WERI-Rb-1 (cell line): ENCODE measurements around the gene CTTN.

Experiments used
- DNase-seq: peaks from one replicate; pipeline ENCODE4 v3.0.0-alpha.2; 2020
- H3K27ac ChIP-seq: fragments of 250-450 bp; sonication (Bioruptor Pico); 2 replicates; pipeline ENCODE4 v1.5.1; 2020; ENCODE audit warnings: mild to moderate bottlenecking, moderate library complexity
- H3K27me3 ChIP-seq: fragments of 250-450 bp; sonication (Bioruptor Pico); 2 replicates; pipeline ENCODE4 v1.5.1; 2021; ENCODE audit warnings: mild to moderate bottlenecking, low read depth, moderate library complexity; ENCODE audit not compliant: insufficient read depth, severe bottlenecking
- H3K36me3 ChIP-seq: fragments of 250-450 bp; sonication (Bioruptor Pico); 2 replicates; pipeline ENCODE4 v1.5.1; 2020; ENCODE audit warnings: mild to moderate bottlenecking, moderate library complexity
- H3K4me3 ChIP-seq: 2 replicates; pipeline ENCODE4 v1.5.1; 2011; ENCODE audit warnings: low read depth, mild to moderate bottlenecking, control low read depth, low read length
- H3K9me3 ChIP-seq: fragments of 250-450 bp; sonication (Bioruptor Pico); 2 replicates; pipeline ENCODE4 v1.5.1; 2021; ENCODE audit warnings: mild to moderate bottlenecking, moderate library complexity; ENCODE audit not compliant: severe bottlenecking
- TF ChIP-seq, protein P1 (sequence below): IDR thresholded peaks from 2 replicates; pipeline ENCODE4 v1.5.1; 2011; ENCODE audit warnings: low read depth, mild to moderate bottlenecking, control low read depth, inconsistent platforms, low read length

CTTN gene

DNA sequence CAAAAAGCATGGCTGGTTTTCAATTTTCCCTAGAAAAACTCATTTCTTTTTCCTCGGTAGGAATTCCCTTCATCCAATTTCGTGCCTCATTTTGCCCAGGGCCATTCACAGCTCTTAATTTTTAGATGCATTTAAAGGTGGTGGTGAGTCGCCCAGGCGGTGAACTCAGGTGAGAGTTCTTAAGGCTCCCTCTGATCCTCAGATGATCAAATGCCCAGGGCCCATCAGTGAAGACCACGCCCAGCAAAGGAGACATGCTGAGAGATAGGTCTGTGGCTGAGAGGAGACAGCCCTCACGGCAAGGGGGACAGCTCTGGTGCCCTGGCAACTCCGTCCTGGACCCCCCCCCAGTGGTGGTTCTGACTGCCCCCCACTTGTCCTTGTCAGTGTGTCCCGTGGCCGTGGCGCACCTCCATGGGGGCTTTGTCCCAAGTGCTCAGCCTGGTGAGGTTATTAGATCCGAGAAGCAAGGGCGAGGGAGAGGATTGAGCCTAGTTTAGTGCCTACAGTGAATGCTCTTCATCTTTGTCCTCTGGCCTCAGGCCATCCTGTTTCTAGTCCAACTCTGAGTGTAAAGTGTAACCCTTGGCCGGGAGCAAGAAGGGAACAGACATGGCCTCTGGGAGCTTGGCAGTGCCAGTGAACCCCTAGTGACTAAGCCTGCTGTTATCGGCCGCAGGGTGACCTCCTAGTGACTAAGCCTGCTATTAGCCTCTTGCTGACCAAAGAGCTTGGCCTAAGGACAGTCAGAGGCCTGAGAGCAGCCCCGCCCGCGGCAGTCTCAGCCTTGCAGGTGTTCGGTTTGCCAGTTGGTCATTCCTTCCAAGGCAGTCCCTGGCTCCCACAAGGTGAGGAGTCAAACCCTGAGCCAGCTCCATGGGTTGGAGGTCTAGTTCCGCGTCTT is 83.5 kb downstream of the CTTN start:
- no peak for DNase-seq
- no peaks in the 10 kb centered on the region for H3K27me3 ChIP-seq

DNA sequence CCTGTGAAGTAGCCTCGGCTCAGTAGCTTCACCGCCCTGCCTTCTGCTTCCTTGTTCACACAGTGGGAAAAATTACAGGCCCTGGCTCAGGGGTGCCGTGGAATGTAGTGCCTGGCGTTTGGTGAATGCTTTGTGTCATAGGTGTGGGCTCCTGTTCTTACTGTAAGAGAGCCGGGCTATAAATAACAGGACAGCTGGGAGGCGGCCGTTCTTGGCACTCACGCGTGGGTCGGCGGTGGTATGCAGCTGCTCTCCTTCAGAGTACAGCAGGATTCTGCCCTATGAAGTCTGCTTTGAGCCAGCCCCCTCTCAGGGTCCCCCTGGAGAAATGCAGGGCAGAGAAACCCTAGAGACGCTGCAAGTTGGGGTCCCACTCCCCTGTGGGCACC is 84.2 kb downstream of the CTTN start:
- no peaks in the 10 kb centered on the region for H3K27me3 ChIP-seq
- TF ChIP-seq, protein P1, sequence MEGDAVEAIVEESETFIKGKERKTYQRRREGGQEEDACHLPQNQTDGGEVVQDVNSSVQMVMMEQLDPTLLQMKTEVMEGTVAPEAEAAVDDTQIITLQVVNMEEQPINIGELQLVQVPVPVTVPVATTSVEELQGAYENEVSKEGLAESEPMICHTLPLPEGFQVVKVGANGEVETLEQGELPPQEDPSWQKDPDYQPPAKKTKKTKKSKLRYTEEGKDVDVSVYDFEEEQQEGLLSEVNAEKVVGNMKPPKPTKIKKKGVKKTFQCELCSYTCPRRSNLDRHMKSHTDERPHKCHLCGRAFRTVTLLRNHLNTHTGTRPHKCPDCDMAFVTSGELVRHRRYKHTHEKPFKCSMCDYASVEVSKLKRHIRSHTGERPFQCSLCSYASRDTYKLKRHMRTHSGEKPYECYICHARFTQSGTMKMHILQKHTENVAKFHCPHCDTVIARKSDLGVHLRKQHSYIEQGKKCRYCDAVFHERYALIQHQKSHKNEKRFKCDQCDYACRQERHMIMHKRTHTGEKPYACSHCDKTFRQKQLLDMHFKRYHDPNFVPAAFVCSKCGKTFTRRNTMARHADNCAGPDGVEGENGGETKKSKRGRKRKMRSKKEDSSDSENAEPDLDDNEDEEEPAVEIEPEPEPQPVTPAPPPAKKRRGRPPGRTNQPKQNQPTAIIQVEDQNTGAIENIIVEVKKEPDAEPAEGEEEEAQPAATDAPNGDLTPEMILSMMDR: no peak
- no peak overlapping the region for H3K4me3 ChIP-seq
- DNase-seq: no peak
- H3K27ac ChIP-seq: no peak overlapping the region
- no peaks in the 10 kb centered on the region for H3K9me3 ChIP-seq
- peaks cover 3% of the 10 kb centered on the region; the same call in 1 of the 2 replicates for H3K36me3 ChIP-seq

More for the DNA sequence above, 83.5 kb downstream of the CTTN start:
- Histone ChIP-seq H3K27ac (no peak overlapping the region), H3K4me3 (no peak overlapping the region), H3K9me3 (no peaks in the 10 kb centered on the region), H3K36me3 (peaks cover 3% of the 10 kb centered on the region; the same call in 1 of the 2 replicates)
- TF ChIP-seq, protein P1: no peak

DNA sequence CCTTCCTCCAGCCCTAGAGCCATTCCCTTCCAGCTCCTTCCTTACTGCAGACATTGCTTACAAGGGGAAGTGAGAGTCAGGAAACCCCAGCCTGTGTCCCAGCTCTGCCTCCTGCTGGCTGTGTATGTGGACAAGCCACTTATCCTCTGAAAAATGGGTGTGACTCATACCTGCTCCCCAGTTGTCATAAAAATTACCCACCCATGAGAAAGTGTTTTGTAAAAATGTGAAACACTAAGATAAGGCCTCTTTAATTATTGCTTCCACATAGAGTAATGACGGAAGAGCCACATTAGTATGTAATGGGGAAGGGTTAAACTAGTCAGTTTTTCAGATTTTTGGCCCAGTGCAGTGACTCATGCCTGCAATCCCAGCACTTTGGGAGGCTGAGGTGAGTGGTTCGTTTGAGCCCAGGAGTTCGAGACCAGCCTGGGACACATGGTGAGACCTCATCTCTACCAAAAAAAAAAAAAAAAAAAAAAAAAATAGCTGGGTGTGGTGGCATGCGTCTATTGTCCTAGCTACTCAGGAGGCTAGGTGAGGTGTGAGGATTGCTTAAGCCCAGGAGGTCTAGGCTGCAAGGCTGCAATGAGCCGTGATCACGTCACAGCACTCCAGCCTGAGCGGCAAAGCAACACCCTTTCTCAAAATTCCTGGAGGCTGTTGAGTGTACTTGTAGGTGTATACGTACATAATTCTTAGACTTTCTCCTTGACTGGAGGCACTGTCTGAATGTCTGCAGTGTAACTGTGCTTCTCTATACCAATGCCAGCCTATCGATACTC is 84.9 kb downstream of the CTTN start:
- DNase-seq: peak; percentile 34
- Histone ChIP-seq H3K27me3 (no peaks in the 10 kb centered on the region), H3K9me3 (no peaks in the 10 kb centered on the region), H3K36me3 (peaks cover 3% of the 10 kb centered on the region; the same call in 1 of the 2 replicates), H3K4me3 (no peak overlapping the region), H3K27ac (no peak overlapping the region)
- TF ChIP-seq, protein P1: peak; percentile 70

DNA sequence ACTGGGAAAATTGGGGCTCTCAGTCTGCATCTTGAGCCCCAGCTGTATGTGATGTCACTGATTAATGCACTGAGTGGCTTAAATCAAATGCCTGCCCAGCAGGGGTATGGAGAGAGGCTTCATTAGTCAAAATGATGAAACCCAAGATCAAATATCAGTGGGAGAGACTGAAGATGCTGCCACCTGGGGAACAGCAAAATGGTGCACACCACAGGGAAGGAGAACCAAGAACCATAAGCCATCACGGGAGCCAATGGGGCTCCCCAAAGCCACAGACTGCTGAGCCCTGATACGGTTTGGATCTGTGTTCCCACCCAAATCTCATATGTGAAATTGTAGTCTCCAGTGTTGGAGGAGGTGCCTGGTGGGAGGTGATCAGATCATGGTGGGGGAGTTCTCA is 85.6 kb downstream of the CTTN start:
- H3K36me3 ChIP-seq: peaks cover 3% of the 10 kb centered on the region; the same call in 1 of the 2 replicates
- H3K4me3 ChIP-seq: no peak overlapping the region
- no peaks in the 10 kb centered on the region for H3K27me3 ChIP-seq
- H3K9me3 ChIP-seq: no peaks in the 10 kb centered on the region
- TF ChIP-seq, protein P1: no peak
- no peak overlapping the region for H3K27ac ChIP-seq
- DNase-seq: no peak

DNA sequence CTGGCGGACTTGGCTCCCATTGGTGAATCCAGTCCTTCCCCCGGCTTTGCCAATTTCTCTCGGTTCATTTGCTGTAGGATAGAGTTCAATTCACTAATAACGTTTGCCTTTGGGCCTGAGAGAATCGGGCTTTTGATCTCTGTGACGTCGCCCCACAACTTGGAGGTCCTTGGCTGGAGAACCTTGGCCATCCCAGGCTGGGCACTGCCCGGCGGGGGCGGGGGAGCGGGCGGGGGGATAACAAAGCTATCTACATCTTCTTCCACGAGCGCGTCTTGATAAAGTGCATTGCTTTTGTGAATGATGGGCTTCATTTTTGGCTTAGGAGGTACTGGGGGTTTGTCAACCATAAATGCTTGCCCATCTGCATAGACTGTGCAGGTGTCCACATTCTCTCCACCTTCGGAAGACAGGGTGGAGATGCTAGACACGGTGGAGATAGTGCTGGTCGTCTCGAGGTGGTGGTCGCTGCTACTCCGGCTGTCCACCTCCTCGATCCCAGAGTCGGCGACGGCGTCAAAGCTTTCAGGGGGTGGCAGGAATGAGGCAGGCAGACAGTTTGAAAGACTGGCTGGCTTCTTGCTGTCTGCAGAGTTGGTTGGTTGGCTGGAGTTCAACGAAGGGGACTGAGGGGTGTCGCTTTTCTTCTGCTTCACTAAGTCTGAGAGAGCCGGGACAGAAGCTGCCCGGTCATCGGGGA is 87.1 kb downstream of the CTTN start:
- DNase-seq: no peak
- TF ChIP-seq, protein P1: no peak
- H3K27ac ChIP-seq: no peak overlapping the region
- H3K4me3 ChIP-seq: no peak overlapping the region
- H3K36me3 ChIP-seq: peaks cover 3% of the 10 kb centered on the region; the same call in 1 of the 2 replicates
- H3K27me3 ChIP-seq: no peaks in the 10 kb centered on the region
- no peaks in the 10 kb centered on the region for H3K9me3 ChIP-seq
